ENCODE measurements around the gene ITFG2.

Gene ITFG2

DNA sequence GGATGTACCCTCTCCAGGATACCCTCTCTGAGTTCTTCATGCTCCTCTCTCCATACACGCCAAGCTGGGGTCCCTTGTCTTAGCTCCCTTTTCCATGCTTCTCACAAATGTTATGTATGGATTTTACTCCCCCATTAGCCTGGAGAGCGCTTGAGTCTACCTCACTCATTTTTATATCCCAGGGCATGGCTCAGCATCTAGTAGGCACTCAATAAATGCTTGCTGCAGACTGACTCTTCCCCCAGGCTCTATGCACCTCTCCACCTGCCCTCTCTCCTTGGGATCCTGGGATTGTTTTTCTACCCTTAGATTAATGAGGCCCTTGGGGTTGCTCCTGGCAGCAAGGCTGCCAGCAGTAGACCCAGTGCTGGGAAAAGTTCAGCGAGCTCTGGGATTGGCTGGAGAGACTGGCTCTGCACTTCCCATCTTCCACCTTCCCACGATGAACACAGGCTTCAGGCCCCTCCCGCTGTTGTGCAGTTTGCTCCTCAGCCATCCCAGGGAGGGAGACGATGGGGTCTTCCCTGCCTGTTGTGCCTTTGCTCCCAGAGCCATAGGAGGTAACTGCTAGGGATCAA lies 20.2 kb downstream of the ITFG2 start:
- DNase-seq (ENCODE audit: low spot score) = no peak

DNA sequence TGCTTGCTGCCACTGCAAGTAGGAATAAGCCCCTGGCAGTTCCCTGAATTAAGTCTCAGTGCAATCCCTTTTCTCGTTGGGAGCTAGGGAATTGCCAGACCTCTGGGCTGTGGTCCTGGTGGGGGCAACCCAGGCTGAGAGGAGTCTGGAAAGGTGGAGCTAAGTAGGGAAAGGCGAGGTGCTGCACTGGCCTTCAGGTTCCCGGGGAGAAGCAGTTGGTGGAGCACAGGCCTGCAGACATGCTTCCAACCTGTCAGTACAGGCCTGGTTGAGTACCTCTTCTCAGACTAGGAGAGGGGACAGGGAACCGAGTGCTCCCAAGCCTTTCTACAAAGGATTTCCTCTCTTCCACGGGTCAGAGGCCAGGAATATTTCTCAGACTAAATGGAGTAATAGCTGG lies 20.9 kb downstream of the ITFG2 start:
- peak; percentile 75 for DNase-seq (ENCODE audit: low spot score)

DNA sequence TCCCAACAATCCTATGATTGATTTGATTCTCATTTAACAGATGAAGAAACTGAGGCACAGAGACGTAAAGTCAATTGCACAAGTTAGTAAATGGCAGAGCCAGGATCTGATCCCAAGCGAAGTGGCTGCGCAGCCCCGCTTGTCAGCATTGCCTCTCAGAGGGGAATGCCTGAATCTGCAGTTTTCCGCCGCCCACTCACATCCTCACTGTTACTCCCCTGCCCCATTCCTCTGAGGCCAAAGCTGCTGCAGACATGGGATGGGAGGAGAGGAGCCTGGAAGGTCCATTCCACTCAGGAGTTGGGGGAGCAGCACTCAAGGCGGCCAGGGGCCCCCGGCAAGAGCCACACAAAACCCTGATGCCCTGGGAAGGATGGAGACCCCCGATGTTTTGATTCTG lies 21.3 kb downstream of the ITFG2 start:
- DNase-seq (ENCODE audit: low spot score) = no peak

DNA sequence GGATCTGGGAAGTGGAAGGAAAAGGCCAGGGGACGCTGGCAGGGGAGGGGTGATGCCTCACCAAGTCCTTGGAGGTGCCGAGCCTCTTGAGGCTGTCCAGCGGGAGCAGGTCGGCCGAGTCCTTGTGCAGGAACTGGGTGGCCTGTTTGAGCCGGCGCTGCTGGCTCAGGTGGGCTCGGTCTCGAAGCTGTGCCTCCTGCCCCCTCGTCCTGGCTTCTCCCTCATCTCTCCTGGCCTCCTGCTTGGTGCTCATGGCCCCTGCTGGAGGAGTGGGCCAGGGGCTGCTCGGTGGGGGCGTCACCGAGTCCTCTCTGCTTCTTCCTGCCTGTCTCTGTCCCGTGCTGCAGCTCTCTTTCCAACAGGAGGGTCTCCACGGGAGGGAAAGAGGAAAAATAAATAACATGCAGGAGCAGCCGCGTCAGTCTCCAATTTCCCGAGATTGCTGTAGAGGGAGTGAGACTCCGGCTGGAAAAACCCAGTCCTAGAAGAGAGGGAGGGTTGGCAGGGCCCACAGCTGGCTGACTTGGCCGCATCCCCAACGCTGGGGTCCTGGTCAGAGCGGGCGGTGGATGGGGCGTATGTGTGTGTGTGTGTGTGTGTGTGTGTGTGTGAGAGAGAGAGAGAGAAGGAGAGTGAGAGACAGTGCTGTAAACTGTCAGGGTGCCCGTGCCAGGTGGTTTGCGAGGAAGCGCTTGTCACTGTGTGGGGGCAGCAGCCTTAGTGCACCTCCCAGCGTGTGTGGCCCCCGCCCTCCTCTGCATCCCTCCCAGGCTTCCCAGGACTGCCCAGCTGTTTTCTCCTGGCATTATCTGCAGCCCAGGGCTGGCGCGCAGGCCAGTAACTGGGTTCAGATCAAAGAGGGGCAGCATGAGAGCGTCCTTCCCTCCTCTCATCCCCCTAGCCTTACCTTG lies 22.4 kb downstream of the ITFG2 start, which contains the start of gene NRIP2:
Gene NRIP2, minus strand, starts transcription at position 455 of the 911 bp plus-strand sequence. Its CDS starts 52 bp downstream, at position 403.
- DNase-seq (ENCODE audit: low spot score) = no peak

DNA sequence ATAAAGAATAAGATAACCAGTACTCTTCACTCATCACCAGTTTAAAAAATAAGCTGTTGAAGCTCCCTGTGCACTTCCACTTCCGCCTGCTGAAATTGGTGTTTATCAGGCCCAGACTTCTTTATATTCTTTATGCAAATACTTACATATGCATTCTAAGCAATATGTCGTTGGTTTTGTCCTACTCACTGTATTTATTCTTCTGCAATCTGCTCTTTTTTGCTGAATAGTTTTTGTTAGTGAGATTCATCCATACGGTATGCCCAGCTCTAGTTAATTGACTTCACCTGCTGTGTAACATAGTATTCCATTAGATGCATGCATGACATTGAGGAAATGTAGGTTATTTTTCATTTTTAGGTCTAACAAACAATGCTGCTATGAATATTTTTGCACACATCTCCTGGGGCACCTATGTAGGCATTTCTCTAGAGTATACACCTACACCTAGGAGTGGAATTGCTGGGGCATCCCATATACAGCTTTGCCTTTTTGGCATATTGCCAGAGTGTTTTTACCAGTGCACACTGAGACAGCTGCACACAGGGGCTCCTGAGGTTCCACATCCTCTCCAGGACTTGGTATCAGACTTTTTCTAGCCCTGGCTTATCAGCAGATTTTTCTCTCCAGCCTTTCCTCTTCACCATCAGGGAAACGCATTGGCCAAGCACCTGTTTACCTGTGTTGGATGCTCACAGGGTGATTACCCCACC lies 23.4 kb downstream of the ITFG2 start:
- no peak for DNase-seq (ENCODE audit: low spot score)

DNA sequence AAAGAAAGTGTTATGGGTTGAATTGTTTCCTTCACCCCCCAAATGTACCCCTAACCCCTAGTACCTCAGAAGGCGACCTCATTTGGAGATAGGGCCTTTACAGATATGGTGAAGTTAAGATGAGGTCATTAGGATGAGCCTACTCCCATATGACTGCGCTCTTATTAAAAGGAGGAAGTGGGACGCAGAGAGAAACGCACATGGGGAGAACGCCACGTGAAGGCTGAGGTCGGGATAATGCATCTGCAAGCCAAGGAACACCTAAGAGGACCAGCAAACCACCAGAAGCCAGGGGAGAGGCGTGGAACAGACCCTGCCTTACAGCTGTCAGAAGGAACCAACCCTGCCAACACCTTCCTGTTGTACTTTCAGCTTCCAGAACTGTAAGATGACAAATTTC lies 24.1 kb downstream of the ITFG2 start:
- DNase-seq (ENCODE audit: low spot score) = no peak

DNA sequence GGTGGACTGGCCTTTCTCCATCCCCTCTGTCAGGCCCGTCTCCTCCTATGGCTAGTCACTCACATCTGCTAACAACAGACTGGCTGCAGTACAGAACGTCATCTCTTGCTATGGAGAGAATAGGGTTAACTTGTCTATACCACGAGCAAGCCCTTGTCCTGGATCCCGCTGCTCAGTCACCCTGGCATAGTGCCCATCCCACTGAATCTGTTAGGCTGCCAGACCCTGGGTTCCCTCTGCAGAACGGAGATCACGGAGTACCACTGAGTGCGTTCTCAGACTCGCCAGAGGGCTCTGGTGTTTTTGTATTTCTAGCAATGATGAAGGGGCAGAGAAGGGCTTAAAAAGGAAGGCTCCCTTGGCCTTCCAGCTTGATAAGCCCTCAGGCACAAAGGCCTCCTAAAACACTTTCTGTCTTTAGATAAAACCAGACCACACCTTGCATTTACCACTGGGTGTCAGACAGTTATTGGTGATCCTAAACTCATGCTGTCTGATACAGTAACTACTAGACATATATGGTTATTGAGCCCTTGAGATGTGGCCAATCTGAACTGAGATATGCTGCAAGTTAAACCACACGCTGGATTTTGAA lies 28.7 kb downstream of the ITFG2 start:
- DNase-seq (ENCODE audit: low spot score) = peak; percentile 65

DNA sequence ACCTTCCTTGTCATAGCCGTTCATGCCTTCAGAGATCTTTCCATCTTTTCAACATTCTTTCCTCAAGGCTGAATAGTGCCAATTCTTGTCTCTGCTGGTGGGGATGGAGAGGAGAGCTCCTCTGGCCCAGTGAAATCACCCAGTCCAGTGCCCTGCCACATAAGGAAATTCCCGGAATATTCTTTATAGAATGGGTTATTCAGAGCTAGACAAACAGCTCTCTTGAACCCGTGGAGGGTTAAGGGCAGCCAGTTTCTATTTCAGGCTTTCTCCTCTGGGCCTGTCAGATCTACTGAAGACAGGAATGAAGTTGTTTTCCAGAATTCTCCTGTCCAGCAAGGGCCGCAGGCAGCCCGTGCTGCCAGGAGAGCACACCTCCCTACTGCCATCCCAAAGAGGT lies 30.5 kb downstream of the ITFG2 start:
- DNase-seq (ENCODE audit: low spot score) = no peak

DNA sequence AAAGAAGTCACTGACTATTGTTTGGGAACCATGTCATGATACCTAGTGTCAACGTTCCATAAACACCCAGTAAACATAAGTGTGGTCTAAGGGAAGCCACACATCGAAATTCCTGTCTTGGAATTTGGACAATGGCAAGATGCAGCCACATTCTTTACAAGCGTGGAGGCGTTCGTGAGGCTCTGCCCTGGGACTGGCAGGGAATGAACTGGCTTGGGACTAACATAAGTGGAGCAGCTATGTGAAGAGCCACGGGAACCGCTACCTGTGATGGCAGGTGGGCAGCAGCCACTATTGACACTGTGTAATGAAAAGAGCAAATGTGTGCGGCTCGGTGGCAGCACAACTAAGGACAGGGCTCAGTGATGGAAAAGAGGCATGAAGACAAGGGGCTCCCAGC lies 32.3 kb downstream of the ITFG2 start:
- no peak for DNase-seq (ENCODE audit: low spot score)

DNA sequence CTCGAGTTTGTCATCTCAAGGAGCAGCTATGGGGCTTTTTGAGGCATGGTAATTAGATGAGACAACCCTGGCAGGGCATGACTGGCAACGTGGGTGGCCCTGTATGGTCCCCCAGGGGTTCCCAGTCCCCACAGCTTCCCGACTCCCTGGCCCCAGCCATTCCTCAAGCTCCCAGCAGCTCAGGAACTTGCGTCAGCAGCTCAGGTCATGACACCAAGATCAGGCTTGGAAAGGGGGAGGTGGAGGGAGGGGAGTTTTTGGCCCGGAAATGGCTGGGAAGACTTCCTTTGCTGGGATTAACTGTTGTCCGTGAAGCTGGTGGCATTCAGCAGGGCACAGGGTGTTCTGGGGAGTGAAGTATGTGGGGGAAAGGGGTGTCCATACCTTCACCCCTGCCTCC lies 32.8 kb downstream of the ITFG2 start:
- DNase-seq (ENCODE audit: low spot score) = no peak

DNA sequence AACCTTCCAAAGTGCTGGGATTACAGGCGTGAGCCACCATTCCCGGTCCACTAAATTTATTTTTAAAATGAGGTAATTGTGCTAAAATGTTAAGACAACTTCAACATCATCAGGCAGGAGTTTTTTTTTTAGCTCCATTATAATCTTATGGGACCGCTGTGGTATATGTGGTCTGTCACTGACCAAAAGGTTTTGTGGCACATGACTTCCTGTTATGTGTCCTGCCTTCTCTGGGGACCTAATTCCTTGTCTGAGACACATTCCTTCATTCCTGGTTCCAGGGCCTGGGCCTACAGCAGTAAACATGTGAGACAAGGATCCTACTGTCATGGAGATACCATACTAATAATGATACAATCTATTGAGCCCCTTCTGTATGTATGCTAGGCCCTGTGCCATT lies 39.5 kb downstream of the ITFG2 start:
- no peak for DNase-seq (ENCODE audit: low spot score)

DNA sequence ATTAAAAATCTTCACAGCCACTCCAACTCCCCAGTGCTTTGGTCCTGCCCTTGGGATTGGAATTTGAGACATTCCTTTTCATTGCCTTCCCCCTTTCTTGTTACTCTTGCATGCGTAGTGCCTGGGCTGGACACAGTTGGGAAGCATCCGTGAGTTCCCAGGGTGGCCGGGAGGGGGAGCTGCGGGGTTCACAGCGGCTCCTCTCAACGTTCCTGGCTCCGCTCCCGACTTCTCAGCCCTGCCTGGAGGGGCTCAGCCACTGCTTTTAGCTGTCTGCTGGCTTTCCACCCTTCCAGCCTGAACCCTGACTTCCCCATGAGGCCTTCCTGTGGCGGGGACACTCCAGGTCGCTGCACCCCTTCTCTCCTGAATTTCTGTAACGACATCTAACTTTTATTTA lies 41.2 kb downstream of the ITFG2 start:
- DNase-seq (ENCODE audit: low spot score) = peak; percentile 83

DNA sequence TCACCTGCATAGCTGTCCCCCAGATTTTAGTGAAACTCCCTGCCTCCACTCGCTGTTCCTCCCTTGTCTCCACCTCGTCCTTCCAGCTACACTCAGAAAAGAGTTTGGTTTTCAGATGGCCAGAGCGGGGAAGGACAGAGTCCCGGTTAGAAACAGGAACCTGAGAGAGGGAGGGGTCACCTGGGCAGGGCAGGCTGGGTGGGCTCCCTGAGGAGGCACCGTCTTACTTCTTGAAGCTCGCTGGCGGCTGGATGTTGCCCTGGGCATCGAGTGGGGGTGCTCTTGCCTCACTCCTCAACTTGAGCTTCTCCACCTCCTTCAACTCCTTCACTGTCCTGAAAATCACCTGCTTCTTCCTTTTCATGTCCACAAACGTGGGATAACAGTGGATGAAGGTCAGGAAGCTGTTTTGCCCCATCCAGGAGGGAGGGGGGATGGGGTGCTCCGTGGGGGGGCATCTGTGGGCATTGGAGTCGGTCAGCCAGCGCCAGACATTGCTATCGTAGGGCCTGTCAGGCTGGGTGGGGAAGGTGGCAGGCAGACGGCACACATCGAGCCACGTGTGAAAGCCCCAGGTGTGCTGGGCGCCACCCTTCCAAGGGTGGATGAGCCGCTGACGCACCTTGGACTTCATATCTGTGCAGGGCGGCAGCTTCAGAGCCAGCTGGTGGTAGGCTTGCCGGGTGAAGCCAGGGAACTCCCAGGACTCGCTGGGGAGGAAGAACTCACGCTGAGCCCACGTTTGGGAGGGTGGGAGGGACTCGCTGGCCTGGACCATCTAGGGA lies 42.4 kb downstream of the ITFG2 start:
- no peak for DNase-seq (ENCODE audit: low spot score)

DNA sequence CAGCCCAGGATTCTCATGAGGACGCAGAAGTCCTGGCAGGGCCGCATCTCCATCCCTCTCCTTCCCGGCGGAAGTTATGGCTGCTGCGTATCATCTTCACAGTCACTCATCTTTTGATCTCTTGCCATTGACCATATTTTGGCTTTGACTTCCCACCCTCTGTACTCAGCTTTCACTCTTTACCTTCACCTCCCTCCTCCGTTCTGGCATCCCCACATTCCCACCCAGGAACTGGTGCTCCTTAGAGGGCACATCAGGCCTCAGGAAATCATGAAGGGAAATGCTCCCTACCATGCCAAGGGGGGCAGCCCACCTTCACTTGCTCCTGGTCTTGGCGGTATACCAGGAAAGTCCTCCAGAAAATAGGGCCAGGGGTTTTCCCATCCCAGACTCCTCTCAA lies 43.1 kb downstream of the ITFG2 start:
- DNase-seq (ENCODE audit: low spot score) = no peak

DNA sequence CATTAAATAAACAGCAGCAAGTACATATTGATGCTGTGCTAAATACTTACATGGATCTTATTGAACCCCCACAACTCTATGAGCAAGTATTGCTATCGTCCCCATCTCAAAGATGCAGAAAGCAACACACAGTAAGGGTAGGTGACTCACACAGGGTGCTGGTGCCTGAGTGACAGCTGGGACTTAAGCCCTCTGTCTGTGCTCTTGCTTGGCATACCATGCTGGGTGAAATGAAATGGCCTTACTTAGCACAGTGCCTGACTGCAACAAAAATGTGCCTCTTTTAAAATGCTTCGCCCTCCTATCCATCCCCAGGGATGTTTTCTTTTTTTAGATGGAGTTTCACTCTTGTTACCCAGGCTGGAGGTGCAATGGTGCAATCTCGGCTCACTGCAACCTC lies 43.6 kb downstream of the ITFG2 start:
- no peak for DNase-seq (ENCODE audit: low spot score)

DNA sequence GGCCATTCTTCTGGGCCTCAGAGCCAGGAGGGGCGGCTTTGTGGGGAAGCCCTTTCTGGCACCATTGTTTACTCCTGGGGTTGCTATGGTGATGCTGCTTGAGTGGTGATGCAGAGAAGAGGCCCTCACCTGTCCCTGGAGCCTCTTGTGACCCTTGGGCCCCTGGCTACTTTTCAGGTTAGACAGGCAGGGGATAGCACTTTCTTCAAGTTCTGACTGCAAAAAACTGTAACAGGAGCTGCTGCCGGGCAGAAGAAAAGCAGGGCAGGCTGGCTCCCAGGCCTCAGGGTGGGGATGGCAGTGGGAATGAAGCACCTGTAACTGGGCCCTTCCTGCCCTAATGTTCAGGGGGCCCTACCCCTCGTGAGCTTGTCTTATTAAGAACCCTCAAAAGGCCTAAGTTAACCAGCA lies 44.6 kb downstream of the ITFG2 start, which contains the start of gene TEX52:
Gene TEX52, minus strand, starts transcription at position 19 of the 411 bp plus-strand sequence. Its CDS starts 13 bp downstream, at position 6.
- peak; percentile 16 for DNase-seq (ENCODE audit: low spot score)

DNA sequence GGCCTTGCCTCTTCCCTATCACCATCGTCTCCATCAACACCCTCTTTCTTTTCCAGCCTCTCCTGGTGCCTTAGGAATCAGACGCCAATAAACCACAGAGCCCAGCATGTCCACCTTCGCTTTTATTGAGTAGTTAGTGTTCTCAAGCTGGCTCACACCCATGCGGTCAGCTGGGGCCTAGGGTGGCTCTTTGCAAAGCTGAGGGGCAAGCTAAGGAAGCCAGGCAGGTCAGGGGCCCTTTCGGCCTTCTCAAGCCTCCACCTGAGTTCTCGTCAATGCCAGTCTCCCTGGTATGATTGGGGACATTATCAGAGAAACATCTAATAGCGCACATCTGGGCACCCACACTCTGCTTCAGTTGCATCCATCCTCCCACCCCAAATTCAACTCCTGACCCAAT lies 45.1 kb downstream of the ITFG2 start:
- DNase-seq (ENCODE audit: low spot score) = no peak

DNA sequence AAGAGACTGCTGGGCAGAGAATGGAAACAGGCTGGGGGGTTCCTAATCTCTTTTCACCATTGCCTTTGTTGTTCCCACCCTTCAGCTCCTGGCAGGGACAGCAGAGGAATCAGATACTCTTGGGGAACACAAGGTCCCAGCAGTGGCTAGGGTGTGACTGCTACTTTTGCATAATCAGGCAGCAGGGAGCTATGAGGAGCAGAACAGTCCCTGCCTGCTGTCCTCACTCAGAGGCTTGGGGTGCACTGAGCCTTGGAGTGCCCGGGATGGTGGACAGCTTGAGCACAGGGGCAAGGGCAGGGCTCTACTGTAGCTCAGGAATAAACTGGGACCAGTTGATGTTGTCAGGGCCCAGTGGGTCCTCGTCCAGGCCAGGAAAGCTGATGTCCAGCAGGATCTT lies 45.9 kb downstream of the ITFG2 start:
- no peak for DNase-seq (ENCODE audit: low spot score)

DNA sequence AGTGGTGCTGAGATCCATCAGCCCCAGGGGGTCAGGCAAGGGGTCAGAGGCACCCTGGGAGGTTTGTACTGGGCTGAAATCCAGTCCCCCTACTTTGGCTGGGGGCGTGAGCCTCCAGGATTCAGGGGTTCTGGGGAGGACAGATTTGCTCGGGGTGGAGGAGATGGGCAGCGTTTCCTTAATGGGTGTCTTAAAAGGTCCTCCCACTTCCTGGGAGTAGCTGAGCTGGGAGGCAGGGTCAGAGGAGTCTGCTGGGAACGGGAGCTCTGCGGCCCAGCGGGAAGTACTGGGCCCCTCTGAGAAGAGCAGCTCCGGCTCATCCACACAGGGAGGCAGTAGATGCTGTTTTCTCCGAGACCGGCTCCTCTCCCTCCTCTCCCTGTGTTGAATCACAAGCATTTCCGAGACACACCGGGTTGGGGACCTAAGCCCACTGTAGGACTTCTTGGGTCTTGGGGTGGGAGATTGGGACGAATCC lies 46.5 kb downstream of the ITFG2 start:
- DNase-seq (ENCODE audit: low spot score) = no peak

DNA sequence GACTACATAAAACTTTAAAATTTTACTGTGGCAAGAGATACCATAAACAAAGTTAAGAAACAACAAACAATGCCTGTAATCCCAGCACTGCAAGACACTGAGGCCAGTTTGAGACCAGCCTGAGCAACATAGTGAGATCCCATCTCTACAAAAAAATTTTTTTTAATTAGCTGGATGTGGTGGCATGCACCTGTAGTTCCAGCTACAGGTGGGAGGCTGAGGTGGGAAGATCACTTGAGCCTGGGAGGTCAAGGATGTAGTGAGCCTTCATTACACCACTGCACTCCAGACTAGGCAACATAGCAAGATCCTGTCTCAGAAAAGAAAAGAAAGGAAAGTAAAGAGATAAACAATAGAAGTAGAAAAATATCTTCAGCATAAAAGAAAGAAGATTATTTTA lies 47.7 kb downstream of the ITFG2 start:
- DNase-seq (ENCODE audit: low spot score) = no peak

DNA sequence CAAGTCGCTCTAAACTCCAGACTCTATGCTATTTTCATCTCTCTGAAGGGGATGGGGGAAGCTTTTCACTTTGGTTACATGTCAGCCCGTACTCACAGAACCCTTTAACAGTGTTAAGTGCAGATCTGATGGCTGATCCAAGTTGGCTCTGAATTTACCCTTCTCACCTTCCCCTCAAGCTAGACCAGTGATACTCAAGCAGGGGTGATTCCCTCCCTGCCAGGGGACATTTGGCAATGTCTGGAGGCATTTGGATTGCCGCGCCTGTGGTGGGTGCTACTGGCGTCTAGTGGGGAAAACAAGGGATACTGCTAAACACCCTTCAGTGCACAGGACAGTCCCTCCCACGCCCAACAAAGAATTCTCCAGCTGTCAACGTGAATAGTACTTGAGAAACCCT lies 50.4 kb downstream of the ITFG2 start:
- DNase-seq (ENCODE audit: low spot score) = no peak
